HCT116 (cell line): ENCODE results near the gene MLPH. TPM values are rescaled to one million over a fixed set of nuclear protein-coding genes. Genes with fewer than 3 reads are reported as not detected.

Experiments
- ATAC-seq: fragments of 200-7000 bp; cut with Tn5 transposase; 2 replicates; pipeline ENCODE4 v1.9.1; 2020; ENCODE audit warnings: mild to moderate bottlenecking, moderate library complexity
- BruUV-seq: library from RNA; stranded (reverse); fragments of 400-500 nt; replicated peaks from 2 replicates; lab custom pipeline; 2021; lab: Mats Ljungman, UMichigan
- CTCF ChIA-PET: fragments of 300-600 bp; sonication (Branson Sonifier 250); formaldehyde crosslinking; loops from one replicate; lab custom pipeline; 2021; ENCODE audit warnings: antibody characterized with exemption; lab: Charles Lee
- POLR2A ChIA-PET: fragments of 300-600, 350-600 bp; sonication (Branson Sonifier 250); formaldehyde crosslinking; loops from one replicate; lab custom pipeline; 2021; ENCODE audit warnings: antibody characterized with exemption; lab: Charles Lee
- RAD21 ChIA-PET, 2 experiments: fragments of 300-600 bp; sonication (Branson Sonifier 250); formaldehyde crosslinking; loops; one replicate each; lab custom pipeline; 2023; ENCODE audit warnings: low total read pairs in 2 of 2; ENCODE audit not compliant: uncharacterized antibody in 2 of 2, unreplicated experiment in 2 of 2, low non-redundant PET in 1 of 2; lab: Charles Lee
- DNase-seq: peaks from one replicate; pipeline ENCODE4 v3.0.0-alpha.2; 2010; ENCODE audit warnings: low read depth, low spot score
- H2AFZ ChIP-seq: fragments of 200-600 bp; shearing (Covaris generic), sonication (generic); 2 replicates; pipeline ENCODE4 v1.6.1; 2017; ENCODE audit warnings: low read depth, mixed run types, mixed read lengths, antibody characterized with exemption, low read length; ENCODE audit not compliant: poor library complexity, severe bottlenecking
- H3K27ac ChIP-seq: 2 replicates; pipeline ENCODE4 v1.5.1; 2012; ENCODE audit warnings: low read depth, low read length
- H3K27me3 ChIP-seq: fragments of 200-600 bp; sonication (generic); 2 replicates; pipeline ENCODE4 v1.6.1; 2016; ENCODE audit warnings: mixed run types, low read length, mixed read lengths; ENCODE audit not compliant: insufficient read depth
- H3K36me3 ChIP-seq, 2 experiments: fragments of 200-500 bp in 1 of 2; fragments of 200-600 bp in 1 of 2; sonication (Bioruptor generic) in 1 of 2; sonication (generic) in 1 of 2; 2 replicates each; pipeline versions ENCODE4 v1.5.1 to v1.6.1; 2014 to 2016; ENCODE audit warnings: low read length in 2 of 2, inconsistent platforms in 1 of 2, mixed read lengths in 1 of 2, mixed run types in 1 of 2; ENCODE audit not compliant: insufficient read depth in 2 of 2, control insufficient read depth in 1 of 2
- H3K4me1 ChIP-seq, 2 experiments: fragments of 200-600 bp in 1 of 2; sonication (generic) in 1 of 2; 2 replicates each; pipeline versions ENCODE4 v1.5.1 to v1.6.1; 2012 to 2017; ENCODE audit warnings: low read length in 2 of 2, inconsistent platforms in 1 of 2, mild to moderate bottlenecking in 1 of 2, mixed read lengths in 1 of 2, mixed run types in 1 of 2, moderate library complexity in 1 of 2; ENCODE audit not compliant: insufficient read depth in 2 of 2, control insufficient read depth in 1 of 2
- H3K4me2 ChIP-seq: fragments of 200-600 bp; sonication (generic); 2 replicates; pipeline ENCODE4 v1.6.1; 2017; ENCODE audit warnings: mixed run types, low read length, mixed read lengths
- H3K4me3 ChIP-seq, 2 experiments: fragments of 200-600 bp in 1 of 2; sonication (generic) in 1 of 2; replicated peaks in 1 of 2; 2 replicates each; pipeline ENCODE4 v1.5.1; 2011 to 2016; ENCODE audit warnings: low read length in 2 of 2, control low read depth in 1 of 2, low read depth in 1 of 2, mild to moderate bottlenecking in 1 of 2, mixed read lengths in 1 of 2, mixed run types in 1 of 2
- H3K79me2 ChIP-seq: fragments of 200-600 bp; sonication (generic); 2 replicates; pipeline ENCODE4 v1.6.1; 2017; ENCODE audit warnings: mild to moderate bottlenecking, mixed run types, low read length, moderate library complexity, mixed read lengths; ENCODE audit not compliant: insufficient read depth
- H3K9ac ChIP-seq: fragments of 200-600 bp; sonication (generic); 2 replicates; pipeline ENCODE4 v1.6.1; 2016; ENCODE audit warnings: low read length, mixed read lengths
- H3K9me2 ChIP-seq: fragments of 200-600 bp; sonication (generic), shearing (Covaris generic); 2 replicates; pipeline ENCODE4 v1.6.1; 2017; ENCODE audit warnings: mixed run types, mild to moderate bottlenecking, moderate library complexity; ENCODE audit not compliant: insufficient read depth
- H3K9me3 ChIP-seq, 2 experiments: fragments of 200-500 bp in 1 of 2; fragments of 200-600 bp in 1 of 2; sonication (Bioruptor generic) in 1 of 2; sonication (generic) in 1 of 2; 2 replicates each; pipeline ENCODE4 v1.6.1; 2014 to 2017; ENCODE audit warnings: low read length in 2 of 2, mixed read lengths in 2 of 2, inconsistent platforms in 1 of 2, low read depth in 1 of 2, mild to moderate bottlenecking in 1 of 2, mixed run types in 1 of 2, moderate library complexity in 1 of 2; ENCODE audit not compliant: control insufficient read depth in 1 of 2, insufficient read depth in 1 of 2
- H4K20me1 ChIP-seq: fragments of 200-600 bp; sonication (generic), shearing (Covaris generic); 2 replicates; pipeline ENCODE4 v1.6.1; 2017; ENCODE audit warnings: mixed run types, mild to moderate bottlenecking, moderate library complexity; ENCODE audit not compliant: insufficient read depth
- CBX3 ChIP-seq: IDR thresholded peaks from 2 replicates; pipeline ENCODE4 v1.6.1; 2012; ENCODE audit warnings: low read depth
- CEBPB ChIP-seq: IDR thresholded peaks from 2 replicates; pipeline ENCODE4 v1.6.1; 2012; ENCODE audit warnings: low read depth
- ELF1 ChIP-seq: IDR thresholded peaks from 2 replicates; pipeline ENCODE4 v1.6.1; 2012; ENCODE audit warnings: low read depth, borderline replicate concordance
- EZH2 ChIP-seq: fragments of 200-600 bp; sonication (generic); IDR thresholded peaks from 2 replicates; pipeline ENCODE4 v1.6.1; 2017; ENCODE audit warnings: antibody characterized with exemption, mixed run types
- EZH2phosphoT487 ChIP-seq: fragments of 200-600 bp; IDR thresholded peaks from 2 replicates; pipeline ENCODE4 v1.6.1; 2018; ENCODE audit warnings: antibody characterized with exemption, borderline replicate concordance
- FOSL1 ChIP-seq: IDR thresholded peaks from 2 replicates; pipeline ENCODE4 v1.6.1; 2012; ENCODE audit warnings: low read depth
- POLR2A ChIP-seq: IDR thresholded peaks from 2 replicates; pipeline ENCODE4 v1.7.0; 2011; ENCODE audit warnings: borderline replicate concordance; ENCODE audit not compliant: insufficient read depth, insufficient read length; ENCODE audit errors: extremely low read depth
- POLR2AphosphoS5 ChIP-seq: IDR thresholded peaks from 2 replicates; pipeline ENCODE4 v1.6.1; 2011; ENCODE audit warnings: mild to moderate bottlenecking, low read depth, low read length, moderate library complexity
- RAD21 ChIP-seq: IDR thresholded peaks from 2 replicates; pipeline ENCODE4 v1.6.1; 2012; ENCODE audit warnings: low read depth, mild to moderate bottlenecking
- SIN3A ChIP-seq: IDR thresholded peaks from 2 replicates; pipeline ENCODE4 v1.6.1; 2012; ENCODE audit warnings: low read depth
- SP1 ChIP-seq: IDR thresholded peaks from 2 replicates; pipeline ENCODE4 v1.6.1; 2012; ENCODE audit warnings: low read depth
- SRF ChIP-seq: IDR thresholded peaks from 2 replicates; pipeline ENCODE4 v1.6.1; 2012; ENCODE audit warnings: low read depth
- TCF7L2 ChIP-seq: IDR thresholded peaks from 2 replicates; pipeline ENCODE4 v1.7.0; 2011; ENCODE audit warnings: borderline replicate concordance, inconsistent platforms; ENCODE audit not compliant: insufficient read depth, insufficient read length; ENCODE audit errors: extremely low read depth
- YY1 ChIP-seq: IDR thresholded peaks from 2 replicates; pipeline ENCODE4 v1.6.1; 2011; ENCODE audit warnings: low read length, low read depth, moderate library complexity, mild to moderate bottlenecking; ENCODE audit not compliant: insufficient replicate concordance; ENCODE audit errors: extremely low read depth
- ZFX ChIP-seq: fragments of 450-650 bp; IDR thresholded peaks from 2 replicates; pipeline ENCODE4 v1.6.1; 2017
- ZNF274 ChIP-seq: fragments of 200-500 bp; sonication (Bioruptor generic); IDR thresholded peaks from 2 replicates; pipeline ENCODE4 v1.6.1; 2014; ENCODE audit warnings: mild to moderate bottlenecking, low read depth, low read length, inconsistent platforms
- intact Hi-C: fragments of 100-400 bp; cut with micrococcal nuclease; formaldehyde crosslinking; loops from 2 replicates; pipeline ENCODE4 v1.10.0; 2022
- total RNA-seq: library from RNA; stranded (reverse); gene quantifications from one replicate; pipeline ENCODE4 v1.2.1, GENCODE V29; 2021; ENCODE audit not compliant: unreplicated experiment
- TF ChIP-seq, protein P1 (sequence below): IDR thresholded peaks from 2 replicates; pipeline ENCODE4 v1.6.1; 2011; ENCODE audit warnings: mild to moderate bottlenecking, low read length, moderate library complexity; ENCODE audit not compliant: insufficient replicate concordance; ENCODE audit errors: extremely low read depth
- TF ChIP-seq, protein P2 (sequence below): IDR thresholded peaks from 2 replicates; pipeline ENCODE4 v1.6.1; 2012
- TF ChIP-seq, protein P3 (sequence below): IDR thresholded peaks from 2 replicates; pipeline ENCODE4 v1.6.1; 2012

The MLPH gene
- total RNA-seq, 1 experiment from 2014 or later = 81.4 TPM

DNA sequence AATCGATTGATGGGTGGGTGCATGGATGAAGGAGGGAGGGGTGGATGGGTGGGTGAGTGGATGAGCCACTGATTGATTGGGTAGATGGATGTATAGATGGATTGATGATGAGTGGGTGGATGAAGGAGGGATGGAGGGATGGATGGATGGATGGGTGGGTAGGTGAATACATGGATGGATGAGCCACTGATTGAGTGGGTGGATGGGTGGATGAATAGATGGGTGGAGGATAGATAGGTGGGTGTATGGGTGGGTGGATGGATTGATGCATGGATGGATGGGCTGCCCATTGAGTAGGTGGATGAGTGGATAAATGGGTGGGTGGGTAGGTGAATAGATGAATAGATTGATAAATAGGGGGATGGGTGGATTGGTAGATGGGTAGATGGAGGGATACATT lies 30.9 kb downstream of the MLPH start:
- RAD21 ChIA-PET = no interaction called here
- H3K79me2 ChIP-seq = no peaks in the 10 kb centered on the region; the same call in 1 of the 2 replicates
- CTCF ChIA-PET = no interaction called here

More for the DNA sequence above, 30.9 kb downstream of the MLPH start:
- peaks cover 0 to under 1% of the 10 kb centered on the region in 2 experiments; a peak in 1 of 4 replicates for H3K4me1 ChIP-seq
- intact Hi-C loops = loop anchor here (10.0 kb wide), 1 partner anchor 227 kb away; no protein-coding TSS in a partner anchor
- POLR2A ChIA-PET = no interaction called here
- BruUV-seq = no TSS peak
- H3K4me2 ChIP-seq = no peak overlapping the region
- no peak for ATAC-seq
- TF ChIP-seq EZH2 = no peak
- TF ChIP-seq FOSL1 = no peak
- TF ChIP-seq CEBPB = no peak
- TF ChIP-seq, protein P1, sequence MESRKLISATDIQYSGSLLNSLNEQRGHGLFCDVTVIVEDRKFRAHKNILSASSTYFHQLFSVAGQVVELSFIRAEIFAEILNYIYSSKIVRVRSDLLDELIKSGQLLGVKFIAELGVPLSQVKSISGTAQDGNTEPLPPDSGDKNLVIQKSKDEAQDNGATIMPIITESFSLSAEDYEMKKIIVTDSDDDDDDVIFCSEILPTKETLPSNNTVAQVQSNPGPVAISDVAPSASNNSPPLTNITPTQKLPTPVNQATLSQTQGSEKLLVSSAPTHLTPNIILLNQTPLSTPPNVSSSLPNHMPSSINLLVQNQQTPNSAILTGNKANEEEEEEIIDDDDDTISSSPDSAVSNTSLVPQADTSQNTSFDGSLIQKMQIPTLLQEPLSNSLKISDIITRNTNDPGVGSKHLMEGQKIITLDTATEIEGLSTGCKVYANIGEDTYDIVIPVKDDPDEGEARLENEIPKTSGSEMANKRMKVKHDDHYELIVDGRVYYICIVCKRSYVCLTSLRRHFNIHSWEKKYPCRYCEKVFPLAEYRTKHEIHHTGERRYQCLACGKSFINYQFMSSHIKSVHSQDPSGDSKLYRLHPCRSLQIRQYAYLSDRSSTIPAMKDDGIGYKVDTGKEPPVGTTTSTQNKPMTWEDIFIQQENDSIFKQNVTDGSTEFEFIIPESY = no peak
- TF ChIP-seq POLR2A = no peak
- TF ChIP-seq, protein P2, sequence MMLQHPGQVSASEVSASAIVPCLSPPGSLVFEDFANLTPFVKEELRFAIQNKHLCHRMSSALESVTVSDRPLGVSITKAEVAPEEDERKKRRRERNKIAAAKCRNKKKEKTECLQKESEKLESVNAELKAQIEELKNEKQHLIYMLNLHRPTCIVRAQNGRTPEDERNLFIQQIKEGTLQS = no peak
- no peak for TF ChIP-seq ELF1
- TF ChIP-seq POLR2AphosphoS5 = no peak
- TF ChIP-seq YY1 = no peak
- TF ChIP-seq, protein P3, sequence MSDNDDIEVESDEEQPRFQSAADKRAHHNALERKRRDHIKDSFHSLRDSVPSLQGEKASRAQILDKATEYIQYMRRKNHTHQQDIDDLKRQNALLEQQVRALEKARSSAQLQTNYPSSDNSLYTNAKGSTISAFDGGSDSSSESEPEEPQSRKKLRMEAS = no peak
- TF ChIP-seq ZFX = no peak
- no peak for TF ChIP-seq ZNF274
- TF ChIP-seq SIN3A = no peak
- no peak for TF ChIP-seq CBX3
- TF ChIP-seq SRF = no peak
- no peak for TF ChIP-seq SP1
- no peak for TF ChIP-seq EZH2phosphoT487
- TF ChIP-seq TCF7L2 = no peak
- no peak for TF ChIP-seq RAD21
- H3K27me3 ChIP-seq = no peaks in the 10 kb centered on the region
- peaks cover 8% of the 10 kb centered on the region; the same call in 1 of the 2 replicates for H4K20me1 ChIP-seq
- no peak overlapping the region for H3K9ac ChIP-seq
- no peak for DNase-seq
- H3K9me2 ChIP-seq = no peaks in the 10 kb centered on the region
- peaks cover 7 to 25% of the 10 kb centered on the region in 2 experiments; a peak in 2 of 4 replicates for H3K36me3 ChIP-seq
- no peak overlapping the region for H3K4me3 ChIP-seq
- H2AFZ ChIP-seq = no peak overlapping the region
- no peak overlapping the region for H3K27ac ChIP-seq
- H3K9me3 ChIP-seq = no peaks in the 10 kb centered on the region
